ENCODE data around the gene MAML2.

GRCh38 chr11:96095884-96096303, 247.1 kb downstream of the MAML2 start:
- TF ChIP-seq, protein P1, sequence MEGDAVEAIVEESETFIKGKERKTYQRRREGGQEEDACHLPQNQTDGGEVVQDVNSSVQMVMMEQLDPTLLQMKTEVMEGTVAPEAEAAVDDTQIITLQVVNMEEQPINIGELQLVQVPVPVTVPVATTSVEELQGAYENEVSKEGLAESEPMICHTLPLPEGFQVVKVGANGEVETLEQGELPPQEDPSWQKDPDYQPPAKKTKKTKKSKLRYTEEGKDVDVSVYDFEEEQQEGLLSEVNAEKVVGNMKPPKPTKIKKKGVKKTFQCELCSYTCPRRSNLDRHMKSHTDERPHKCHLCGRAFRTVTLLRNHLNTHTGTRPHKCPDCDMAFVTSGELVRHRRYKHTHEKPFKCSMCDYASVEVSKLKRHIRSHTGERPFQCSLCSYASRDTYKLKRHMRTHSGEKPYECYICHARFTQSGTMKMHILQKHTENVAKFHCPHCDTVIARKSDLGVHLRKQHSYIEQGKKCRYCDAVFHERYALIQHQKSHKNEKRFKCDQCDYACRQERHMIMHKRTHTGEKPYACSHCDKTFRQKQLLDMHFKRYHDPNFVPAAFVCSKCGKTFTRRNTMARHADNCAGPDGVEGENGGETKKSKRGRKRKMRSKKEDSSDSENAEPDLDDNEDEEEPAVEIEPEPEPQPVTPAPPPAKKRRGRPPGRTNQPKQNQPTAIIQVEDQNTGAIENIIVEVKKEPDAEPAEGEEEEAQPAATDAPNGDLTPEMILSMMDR (IDR thresholded peaks at IDR 0.05), result no peak
- no peak for TF ChIP-seq POLR2AphosphoS5 (IDR thresholded peaks at IDR 0.05; ENCODE audit: low read depth, low read length)
- TF ChIP-seq EP300 (IDR thresholded peaks at IDR 0.05; ENCODE audit: borderline replicate concordance in 1 of 2, low read depth in 1 of 2, low read length in 1 of 2), result no peak
- no peak for TF ChIP-seq EZH2phosphoT487 (IDR thresholded peaks at IDR 0.05; ENCODE audit: borderline replicate concordance, low read depth)
- TF ChIP-seq SIN3A (IDR thresholded peaks at IDR 0.05; ENCODE audit: borderline replicate concordance, low read depth, low read length), result no peak

Data from SK-N-SH (cell line).